Esophagus squamous epithelium (tissue), 4 donors: ENCODE data around the gene BRIP1.

Experiments
- POLR2A ChIP-seq, 4 donors: fragments of 450-650 bp; IDR thresholded peaks; one replicate each; pipeline ENCODE4 v1.6.1; 2017; ENCODE audit warnings: antibody characterized with exemption in 4 of 4, mild to moderate bottlenecking in 4 of 4, moderate library complexity in 3 of 4
- TF ChIP-seq, protein P1 (sequence below), 6 experiments: fragments of 450-650 bp in 4 of 6; fragments of 200-600 bp in 2 of 6; sonication (generic) in 2 of 6; IDR thresholded peaks; one replicate each; pipeline ENCODE4 v1.5.1; 2016 to 2019; ENCODE audit warnings: antibody characterized with exemption in 6 of 6, mild to moderate bottlenecking in 4 of 6, moderate library complexity in 4 of 6

DNA sequence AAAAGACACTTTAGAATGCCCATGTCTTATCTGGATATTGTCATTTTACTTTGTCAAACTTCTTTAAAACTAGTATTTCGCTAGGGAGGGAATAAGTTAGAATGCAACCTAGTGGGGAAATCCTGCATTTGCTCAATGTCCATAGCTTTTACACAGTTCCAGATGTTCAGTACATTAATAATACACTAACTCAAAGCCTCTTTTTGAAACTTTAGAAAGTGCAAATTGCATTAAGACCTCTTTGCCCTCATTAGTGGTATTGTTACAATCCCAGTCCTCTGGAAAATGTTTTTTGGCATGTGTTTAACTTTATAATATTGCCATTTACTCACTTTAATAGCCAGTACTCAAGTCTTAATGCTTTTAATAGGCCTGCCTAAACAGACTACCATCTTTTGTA is 106.8 kb downstream of the BRIP1 start:
- TF ChIP-seq, protein P1, sequence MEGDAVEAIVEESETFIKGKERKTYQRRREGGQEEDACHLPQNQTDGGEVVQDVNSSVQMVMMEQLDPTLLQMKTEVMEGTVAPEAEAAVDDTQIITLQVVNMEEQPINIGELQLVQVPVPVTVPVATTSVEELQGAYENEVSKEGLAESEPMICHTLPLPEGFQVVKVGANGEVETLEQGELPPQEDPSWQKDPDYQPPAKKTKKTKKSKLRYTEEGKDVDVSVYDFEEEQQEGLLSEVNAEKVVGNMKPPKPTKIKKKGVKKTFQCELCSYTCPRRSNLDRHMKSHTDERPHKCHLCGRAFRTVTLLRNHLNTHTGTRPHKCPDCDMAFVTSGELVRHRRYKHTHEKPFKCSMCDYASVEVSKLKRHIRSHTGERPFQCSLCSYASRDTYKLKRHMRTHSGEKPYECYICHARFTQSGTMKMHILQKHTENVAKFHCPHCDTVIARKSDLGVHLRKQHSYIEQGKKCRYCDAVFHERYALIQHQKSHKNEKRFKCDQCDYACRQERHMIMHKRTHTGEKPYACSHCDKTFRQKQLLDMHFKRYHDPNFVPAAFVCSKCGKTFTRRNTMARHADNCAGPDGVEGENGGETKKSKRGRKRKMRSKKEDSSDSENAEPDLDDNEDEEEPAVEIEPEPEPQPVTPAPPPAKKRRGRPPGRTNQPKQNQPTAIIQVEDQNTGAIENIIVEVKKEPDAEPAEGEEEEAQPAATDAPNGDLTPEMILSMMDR (IDR thresholded peaks at IDR 0.05): no peak
- TF ChIP-seq POLR2A (IDR thresholded peaks at IDR 0.05): no peak
